Measurements from ENCODE around the gene LBHD2. TPM values are rescaled to one million over a fixed set of nuclear protein-coding genes. Genes with fewer than 3 reads are reported as not detected.

Gene LBHD2
- total and polyA plus RNA-seq, 2 of the 13 experiments (the other 11 are each of a cell fraction or from before 2014, with no cell fraction given), result 0.67 to 1.00 TPM

DNA sequence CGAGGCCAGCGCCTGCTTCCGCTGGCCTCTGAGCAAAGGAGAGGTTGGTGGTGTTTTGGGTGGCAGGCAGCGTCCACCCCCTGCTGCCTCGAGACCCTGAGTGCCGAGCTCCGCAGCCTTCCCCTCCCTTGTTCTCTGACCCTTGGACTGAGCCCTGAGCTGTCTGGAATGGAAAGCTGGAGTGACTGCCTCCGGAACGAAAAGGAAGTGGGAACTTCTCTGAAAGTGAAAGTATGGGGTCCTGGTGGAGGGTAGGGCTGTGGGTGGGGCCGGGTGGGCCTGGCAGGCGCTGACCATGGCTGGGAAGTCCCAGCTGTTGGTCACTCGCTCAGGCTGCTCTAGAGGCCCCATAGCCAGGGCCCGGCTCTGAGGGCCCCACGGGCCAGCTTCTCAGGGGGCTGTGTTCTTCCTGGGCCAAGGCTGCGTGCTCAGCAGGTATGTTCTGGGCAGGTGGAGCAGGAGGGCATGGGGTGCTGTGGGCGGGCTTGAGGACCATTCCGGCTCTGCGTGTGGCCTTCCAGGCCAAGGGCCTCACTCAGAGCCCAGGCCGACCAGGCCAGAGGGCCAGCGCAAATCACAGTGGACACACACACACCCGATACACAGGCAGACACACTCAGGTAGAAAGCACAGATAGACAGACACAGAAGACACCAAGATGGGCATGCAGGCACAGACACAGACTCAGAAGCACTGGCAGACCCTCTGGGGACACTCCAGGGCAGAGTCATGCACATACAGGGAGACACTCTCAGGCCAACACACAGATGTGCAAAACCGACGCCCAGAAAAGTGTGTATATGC lies 10.6 kb downstream of the LBHD2 start, which contains the start of gene EXOC3L4 (continued):
- TF ChIP-seq HDAC1 (CRISPR knock-in tag; IDR thresholded peaks at IDR 0.05) (peak; percentile 82), KLF13 (CRISPR knock-in tag; IDR thresholded peaks at IDR 0.05) (no peak), GZF1 (CRISPR knock-in tag; IDR thresholded peaks at IDR 0.05) (peak; percentile 58; the same call in 1 of the 2 replicates), ZNF101 (CRISPR knock-in tag; IDR thresholded peaks at IDR 0.05; ENCODE audit: borderline replicate concordance, low read depth) (no peak), SMAD9 (CRISPR knock-in tag; IDR thresholded peaks at IDR 0.05) (0 out of 2 replicates have a peak, but pooled peaks have one; percentile 28), KDM5A (IDR thresholded peaks at IDR 0.05; ENCODE audit: borderline replicate concordance, low read length) (no peak; the same call in 1 of the 2 replicates), PHF20 (CRISPR knock-in tag; IDR thresholded peaks at IDR 0.05) (peak; percentile 44; the same call in 1 of the 2 replicates), ZNF670 (CRISPR knock-in tag; IDR thresholded peaks at IDR 0.05; ENCODE audit: borderline replicate concordance) (peak; percentile 71), NCOR1 (IDR thresholded peaks at IDR 0.05; ENCODE audit: borderline replicate concordance, low read length) (peak; percentile 52; the same call in 1 of the 2 replicates), MIER3 (CRISPR knock-in tag; IDR thresholded peaks at IDR 0.05; ENCODE audit: borderline replicate concordance) (no peak), RCOR2 (CRISPR knock-in tag; IDR thresholded peaks at IDR 0.05) (no peak), FIP1L1 (IDR thresholded peaks at IDR 0.05; ENCODE audit: borderline replicate concordance, insufficient read depth, low read depth, low read length) (no peak)
- TF ChIP-seq, protein P1, sequence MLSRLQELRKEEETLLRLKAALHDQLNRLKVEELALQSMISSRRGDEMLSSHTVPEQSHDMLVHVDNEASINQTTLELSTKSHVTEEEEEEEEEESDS (CRISPR knock-in tag; IDR thresholded peaks at IDR 0.05; ENCODE audit: borderline replicate concordance), result no peak
- TF ChIP-seq, protein P2, sequence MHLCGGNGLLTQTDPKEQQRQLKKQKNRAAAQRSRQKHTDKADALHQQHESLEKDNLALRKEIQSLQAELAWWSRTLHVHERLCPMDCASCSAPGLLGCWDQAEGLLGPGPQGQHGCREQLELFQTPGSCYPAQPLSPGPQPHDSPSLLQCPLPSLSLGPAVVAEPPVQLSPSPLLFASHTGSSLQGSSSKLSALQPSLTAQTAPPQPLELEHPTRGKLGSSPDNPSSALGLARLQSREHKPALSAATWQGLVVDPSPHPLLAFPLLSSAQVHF (CRISPR knock-in tag; IDR thresholded peaks at IDR 0.05), result no peak
- TF ChIP-seq, protein P3, sequence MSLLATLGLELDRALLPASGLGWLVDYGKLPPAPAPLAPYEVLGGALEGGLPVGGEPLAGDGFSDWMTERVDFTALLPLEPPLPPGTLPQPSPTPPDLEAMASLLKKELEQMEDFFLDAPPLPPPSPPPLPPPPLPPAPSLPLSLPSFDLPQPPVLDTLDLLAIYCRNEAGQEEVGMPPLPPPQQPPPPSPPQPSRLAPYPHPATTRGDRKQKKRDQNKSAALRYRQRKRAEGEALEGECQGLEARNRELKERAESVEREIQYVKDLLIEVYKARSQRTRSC (CRISPR knock-in tag; IDR thresholded peaks at IDR 0.05; ENCODE audit: low read depth), result no peak
- TF ChIP-seq, protein P4, sequence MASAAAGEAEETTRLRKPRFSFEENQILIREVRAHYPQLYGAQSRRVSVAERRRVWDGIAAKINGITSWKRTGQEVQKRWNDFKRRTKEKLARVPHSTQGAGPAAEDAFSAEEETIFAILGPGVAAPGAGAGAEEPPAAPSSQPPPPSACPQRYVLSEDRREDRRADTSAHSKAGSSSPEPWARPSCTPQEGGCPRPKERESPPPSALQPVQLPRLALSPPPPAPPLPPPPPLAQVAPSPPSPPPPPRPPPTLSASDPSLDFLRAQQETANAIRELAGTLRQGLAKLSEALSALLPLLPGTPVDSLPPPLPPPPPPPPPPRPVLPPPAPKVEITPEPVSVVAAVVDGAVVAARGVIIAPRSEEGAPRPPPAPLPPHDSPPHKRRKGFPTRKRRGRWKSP (CRISPR knock-in tag; IDR thresholded peaks at IDR 0.05), result peak; percentile 48; the same call in 1 of the 2 replicates
- TF ChIP-seq, protein P5, sequence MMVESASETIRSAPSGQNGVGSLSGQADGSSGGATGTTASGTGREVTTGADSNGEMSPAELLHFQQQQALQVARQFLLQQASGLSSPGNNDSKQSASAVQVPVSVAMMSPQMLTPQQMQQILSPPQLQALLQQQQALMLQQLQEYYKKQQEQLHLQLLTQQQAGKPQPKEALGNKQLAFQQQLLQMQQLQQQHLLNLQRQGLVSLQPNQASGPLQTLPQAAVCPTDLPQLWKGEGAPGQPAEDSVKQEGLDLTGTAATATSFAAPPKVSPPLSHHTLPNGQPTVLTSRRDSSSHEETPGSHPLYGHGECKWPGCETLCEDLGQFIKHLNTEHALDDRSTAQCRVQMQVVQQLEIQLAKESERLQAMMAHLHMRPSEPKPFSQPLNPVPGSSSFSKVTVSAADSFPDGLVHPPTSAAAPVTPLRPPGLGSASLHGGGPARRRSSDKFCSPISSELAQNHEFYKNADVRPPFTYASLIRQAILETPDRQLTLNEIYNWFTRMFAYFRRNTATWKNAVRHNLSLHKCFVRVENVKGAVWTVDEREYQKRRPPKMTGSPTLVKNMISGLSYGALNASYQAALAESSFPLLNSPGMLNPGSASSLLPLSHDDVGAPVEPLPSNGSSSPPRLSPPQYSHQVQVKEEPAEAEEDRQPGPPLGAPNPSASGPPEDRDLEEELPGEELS (CRISPR knock-in tag; IDR thresholded peaks at IDR 0.05), result peak; percentile 41; the same call in 1 of the 2 replicates
- TF ChIP-seq, protein P6, sequence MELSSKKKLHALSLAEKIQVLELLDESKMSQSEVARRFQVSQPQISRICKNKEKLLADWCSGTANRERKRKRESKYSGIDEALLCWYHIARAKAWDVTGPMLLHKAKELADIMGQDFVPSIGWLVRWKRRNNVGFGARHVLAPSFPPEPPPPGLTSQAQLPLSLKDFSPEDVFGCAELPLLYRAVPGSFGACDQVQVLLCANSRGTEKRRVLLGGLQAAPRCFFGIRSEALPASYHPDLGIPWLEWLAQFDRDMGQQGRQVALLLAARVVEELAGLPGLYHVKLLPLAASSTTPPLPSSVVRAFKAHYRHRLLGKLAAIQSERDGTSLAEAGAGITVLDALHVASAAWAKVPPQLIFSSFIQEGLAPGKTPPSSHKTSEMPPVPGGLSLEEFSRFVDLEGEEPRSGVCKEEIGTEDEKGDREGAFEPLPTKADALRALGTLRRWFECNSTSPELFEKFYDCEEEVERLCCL (CRISPR knock-in tag; IDR thresholded peaks at IDR 0.05; ENCODE audit: borderline replicate concordance), result no peak
- TF ChIP-seq, protein P7, sequence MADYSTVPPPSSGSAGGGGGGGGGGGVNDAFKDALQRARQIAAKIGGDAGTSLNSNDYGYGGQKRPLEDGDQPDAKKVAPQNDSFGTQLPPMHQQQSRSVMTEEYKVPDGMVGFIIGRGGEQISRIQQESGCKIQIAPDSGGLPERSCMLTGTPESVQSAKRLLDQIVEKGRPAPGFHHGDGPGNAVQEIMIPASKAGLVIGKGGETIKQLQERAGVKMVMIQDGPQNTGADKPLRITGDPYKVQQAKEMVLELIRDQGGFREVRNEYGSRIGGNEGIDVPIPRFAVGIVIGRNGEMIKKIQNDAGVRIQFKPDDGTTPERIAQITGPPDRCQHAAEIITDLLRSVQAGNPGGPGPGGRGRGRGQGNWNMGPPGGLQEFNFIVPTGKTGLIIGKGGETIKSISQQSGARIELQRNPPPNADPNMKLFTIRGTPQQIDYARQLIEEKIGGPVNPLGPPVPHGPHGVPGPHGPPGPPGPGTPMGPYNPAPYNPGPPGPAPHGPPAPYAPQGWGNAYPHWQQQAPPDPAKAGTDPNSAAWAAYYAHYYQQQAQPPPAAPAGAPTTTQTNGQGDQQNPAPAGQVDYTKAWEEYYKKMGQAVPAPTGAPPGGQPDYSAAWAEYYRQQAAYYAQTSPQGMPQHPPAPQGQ (CRISPR knock-in tag; IDR thresholded peaks at IDR 0.05; ENCODE audit: borderline replicate concordance), result no peak
